ENCODE results near the gene KDM8.

The KDM8 gene

GRCh38 chr16:27197004-27197403, 6.3 kb upstream of the KDM8 start:
- Histone ChIP-seq H2BK120ac (ENCODE audit: low read depth, low read length) (no peak overlapping the region), H3K4me2 (ENCODE audit: insufficient read depth, low read length, poor library complexity, severe bottlenecking) (no peak overlapping the region), H3K23ac (ENCODE audit: low read depth, low read length, poor library complexity) (no peak overlapping the region), H2BK5ac (ENCODE audit: low read length) (no peak overlapping the region), H2BK12ac (ENCODE audit: low read length) (no peak overlapping the region), H3K4me3 (ENCODE audit: low read length in 2 of 2) (no peak overlapping the region), H3K4ac (ENCODE audit: low read length) (no peak overlapping the region), H3K14ac (ENCODE audit: low read length) (no peak overlapping the region), H3K9me3 (replicated peaks in 1 of 2; ENCODE audit: control insufficient read depth in 2 of 2, insufficient read depth in 1 of 2, low read depth in 1 of 2, low read length in 2 of 2) (peaks cover 0 to 2% of the 10 kb centered on the region in 2 donors), H2AFZ (ENCODE audit: low read length) (no peak overlapping the region), H3K4me1 (ENCODE audit: control insufficient read depth in 2 of 2, insufficient read depth in 1 of 2, low read depth in 1 of 2, low read length in 2 of 2) (no peaks in the 10 kb centered on the region), H3K9ac (ENCODE audit: low read depth, low read length, poor library complexity) (no peak overlapping the region), H3K27me3 (ENCODE audit: control insufficient read depth in 3 of 3, insufficient read depth in 3 of 3, low read depth in 1 of 3, low read length in 3 of 3) (no peaks in the 10 kb centered on the region), H4K91ac (ENCODE audit: low read depth, low read length, poor library complexity) (no peak overlapping the region), H3K27ac (replicated peaks; ENCODE audit: low read length) (no peak overlapping the region), H2AK5ac (ENCODE audit: low read depth, low read length) (no peak overlapping the region), H3K79me1 (ENCODE audit: low read depth, low read length) (no peaks in the 10 kb centered on the region), H3K18ac (ENCODE audit: low read length) (no peak overlapping the region), H2BK15ac (ENCODE audit: low read length) (no peak overlapping the region), H4K8ac (ENCODE audit: low read depth, low read length) (no peak overlapping the region), H3K36me3 (replicated peaks in 1 of 2; ENCODE audit: control insufficient read depth in 2 of 2, insufficient read depth in 2 of 2, low read length in 2 of 2) (no peaks in the 10 kb centered on the region)
- no peak for DNase-seq (ENCODE audit: low spot score)
- no CpG with 5 or more reads among the region's 4 CpGs for WGBS, 2 donors (ENCODE audit: extremely low coverage in 2 of 2, insufficient read length in 2 of 2, insufficient replicate concordance in 1 of 2)

- H3K9me3 ChIP-seq (replicated peaks in 1 of 2; ENCODE audit: control insufficient read depth in 2 of 2, insufficient read depth in 1 of 2, low read depth in 1 of 2, low read length in 2 of 2): peaks cover 0 to 2% of the 10 kb centered on the region in 2 donors
- H3K4me2 ChIP-seq (ENCODE audit: insufficient read depth, low read length, poor library complexity, severe bottlenecking): no peak overlapping the region
- no peak overlapping the region for H3K14ac ChIP-seq (ENCODE audit: low read length)
- no peak overlapping the region for H3K23ac ChIP-seq (ENCODE audit: low read depth, low read length, poor library complexity)
- no peak overlapping the region for H3K27ac ChIP-seq (replicated peaks; ENCODE audit: low read length)
- no peaks in the 10 kb centered on the region for H3K27me3 ChIP-seq (ENCODE audit: control insufficient read depth in 3 of 3, insufficient read depth in 3 of 3, low read depth in 1 of 3, low read length in 3 of 3)
- H2BK15ac ChIP-seq (ENCODE audit: low read length): no peak overlapping the region
- H3K18ac ChIP-seq (ENCODE audit: low read length): no peak overlapping the region
- no peaks in the 10 kb centered on the region for H3K79me1 ChIP-seq (ENCODE audit: low read depth, low read length)
- H3K9ac ChIP-seq (ENCODE audit: low read depth, low read length, poor library complexity): no peak overlapping the region
- H3K4me3 ChIP-seq (ENCODE audit: low read length in 2 of 2): no peak overlapping the region
- no peak overlapping the region for H2BK12ac ChIP-seq (ENCODE audit: low read length)
- no CpG with 5 or more reads among the region's 12 CpGs for WGBS, 2 donors (ENCODE audit: extremely low coverage in 2 of 2, insufficient read length in 2 of 2, insufficient replicate concordance in 1 of 2)
- no peaks in the 10 kb centered on the region for H3K36me3 ChIP-seq (replicated peaks in 1 of 2; ENCODE audit: control insufficient read depth in 2 of 2, insufficient read depth in 2 of 2, low read length in 2 of 2)
- H2BK5ac ChIP-seq (ENCODE audit: low read length): no peak overlapping the region
- no peak overlapping the region for H2BK120ac ChIP-seq (ENCODE audit: low read depth, low read length)
- no peak for DNase-seq (ENCODE audit: low spot score)
- no peak overlapping the region for H4K91ac ChIP-seq (ENCODE audit: low read depth, low read length, poor library complexity)
- H3K4ac ChIP-seq (ENCODE audit: low read length): no peak overlapping the region
- no peak overlapping the region for H2AK5ac ChIP-seq (ENCODE audit: low read depth, low read length)
- peak overlapping the region; percentile 71 for H2AFZ ChIP-seq (ENCODE audit: low read length)
- peaks cover 3 to 4% of the 10 kb centered on the region in 2 donors for H3K4me1 ChIP-seq (ENCODE audit: control insufficient read depth in 2 of 2, insufficient read depth in 1 of 2, low read depth in 1 of 2, low read length in 2 of 2)
- H4K8ac ChIP-seq (ENCODE audit: low read depth, low read length): no peak overlapping the region
These were observed 4.7 kb upstream of the KDM8 start for GRCh38 chr16:27198451-27199234.

- H2BK15ac ChIP-seq (ENCODE audit: low read length): no peak overlapping the region
- no peak for DNase-seq (ENCODE audit: low spot score)
- no peak overlapping the region for H3K23ac ChIP-seq (ENCODE audit: low read depth, low read length, poor library complexity)
- H3K14ac ChIP-seq (ENCODE audit: low read length): no peak overlapping the region
- peaks cover 0 to 2% of the 10 kb centered on the region in 2 donors for H3K9me3 ChIP-seq (replicated peaks in 1 of 2; ENCODE audit: control insufficient read depth in 2 of 2, insufficient read depth in 1 of 2, low read depth in 1 of 2, low read length in 2 of 2)
- H2AFZ ChIP-seq (ENCODE audit: low read length): peak overlapping the region; percentile 71
- H2AK5ac ChIP-seq (ENCODE audit: low read depth, low read length): no peak overlapping the region
- H3K27ac ChIP-seq (replicated peaks; ENCODE audit: low read length): no peak overlapping the region
- no peak overlapping the region for H4K8ac ChIP-seq (ENCODE audit: low read depth, low read length)
- no peaks in the 10 kb centered on the region for H3K27me3 ChIP-seq (ENCODE audit: control insufficient read depth in 3 of 3, insufficient read depth in 3 of 3, low read depth in 1 of 3, low read length in 3 of 3)
- H2BK120ac ChIP-seq (ENCODE audit: low read depth, low read length): no peak overlapping the region
- peaks cover 4 to 6% of the 10 kb centered on the region in 2 donors for H3K4me1 ChIP-seq (ENCODE audit: control insufficient read depth in 2 of 2, insufficient read depth in 1 of 2, low read depth in 1 of 2, low read length in 2 of 2)
- H3K36me3 ChIP-seq (replicated peaks in 1 of 2; ENCODE audit: control insufficient read depth in 2 of 2, insufficient read depth in 2 of 2, low read length in 2 of 2): no peaks in the 10 kb centered on the region
- H3K4me2 ChIP-seq (ENCODE audit: insufficient read depth, low read length, poor library complexity, severe bottlenecking): no peak overlapping the region
- no peak overlapping the region for H3K9ac ChIP-seq (ENCODE audit: low read depth, low read length, poor library complexity)
- no peak overlapping the region for H2BK5ac ChIP-seq (ENCODE audit: low read length)
- no peak overlapping the region for H2BK12ac ChIP-seq (ENCODE audit: low read length)
- no peak overlapping the region for H3K18ac ChIP-seq (ENCODE audit: low read length)
- no CpG with 5 or more reads among the region's 3 CpGs for WGBS, 2 donors (ENCODE audit: extremely low coverage in 2 of 2, insufficient read length in 2 of 2, insufficient replicate concordance in 1 of 2)
- H3K4ac ChIP-seq (ENCODE audit: low read length): no peak overlapping the region
- no peaks in the 10 kb centered on the region for H3K79me1 ChIP-seq (ENCODE audit: low read depth, low read length)
- no peak overlapping the region for H3K4me3 ChIP-seq (ENCODE audit: low read length in 2 of 2)
- H4K91ac ChIP-seq (ENCODE audit: low read depth, low read length, poor library complexity): no peak overlapping the region
These were observed 4.1 kb upstream of the KDM8 start for GRCh38 chr16:27199235-27199586.

GRCh38 chr16:27199736-27200135, 3.6 kb upstream of the KDM8 start:
- H2AFZ ChIP-seq (ENCODE audit: low read length): peak overlapping the region; percentile 70
- no CpG with 5 or more reads among the region's 1 CpG for WGBS, 2 donors (ENCODE audit: extremely low coverage in 2 of 2, insufficient read length in 2 of 2, insufficient replicate concordance in 1 of 2)
- H3K9me3 ChIP-seq (replicated peaks in 1 of 2; ENCODE audit: control insufficient read depth in 2 of 2, insufficient read depth in 1 of 2, low read depth in 1 of 2, low read length in 2 of 2): peaks cover 0 to 2% of the 10 kb centered on the region in 2 donors
- no peak overlapping the region for H3K4ac ChIP-seq (ENCODE audit: low read length)
- H3K23ac ChIP-seq (ENCODE audit: low read depth, low read length, poor library complexity): no peak overlapping the region
- no peaks in the 10 kb centered on the region for H3K79me1 ChIP-seq (ENCODE audit: low read depth, low read length)
- no peak overlapping the region for H3K18ac ChIP-seq (ENCODE audit: low read length)
- no peak overlapping the region for H2BK5ac ChIP-seq (ENCODE audit: low read length)
- H2AK5ac ChIP-seq (ENCODE audit: low read depth, low read length): no peak overlapping the region
- H2BK15ac ChIP-seq (ENCODE audit: low read length): no peak overlapping the region
- H3K4me2 ChIP-seq (ENCODE audit: insufficient read depth, low read length, poor library complexity, severe bottlenecking): no peak overlapping the region
- peaks cover 5 to 7% of the 10 kb centered on the region in 2 donors for H3K4me1 ChIP-seq (ENCODE audit: control insufficient read depth in 2 of 2, insufficient read depth in 1 of 2, low read depth in 1 of 2, low read length in 2 of 2)
- H2BK120ac ChIP-seq (ENCODE audit: low read depth, low read length): no peak overlapping the region
- H3K4me3 ChIP-seq (ENCODE audit: low read length in 2 of 2): no peak overlapping the region
- H3K36me3 ChIP-seq (replicated peaks in 1 of 2; ENCODE audit: control insufficient read depth in 2 of 2, insufficient read depth in 2 of 2, low read length in 2 of 2): no peaks in the 10 kb centered on the region
- H3K9ac ChIP-seq (ENCODE audit: low read depth, low read length, poor library complexity): no peak overlapping the region
- H3K27ac ChIP-seq (replicated peaks; ENCODE audit: low read length): no peak overlapping the region
- H4K8ac ChIP-seq (ENCODE audit: low read depth, low read length): no peak overlapping the region
- H3K14ac ChIP-seq (ENCODE audit: low read length): no peak overlapping the region
- DNase-seq (ENCODE audit: low spot score): no peak
- no peak overlapping the region for H4K91ac ChIP-seq (ENCODE audit: low read depth, low read length, poor library complexity)
- H2BK12ac ChIP-seq (ENCODE audit: low read length): no peak overlapping the region
- H3K27me3 ChIP-seq (ENCODE audit: control insufficient read depth in 3 of 3, insufficient read depth in 3 of 3, low read depth in 1 of 3, low read length in 3 of 3): no peaks in the 10 kb centered on the region
